Stimulated activated CD8-positive, alpha-beta memory T cell treated with anti-CD3 and anti-CD28 coated beads, Interleukin-15, amount 100 ng/mL, for 1 hour (primary cell): ENCODE measurements around the gene SUFU.

Source experiments
- DNase-seq: peaks from one replicate; pipeline ENCODE4 v3.0.0-alpha.2; 2020; ENCODE audit warnings: low read depth

Gene SUFU

GRCh38 chr10:102620138-102620590 is 116.4 kb downstream of the SUFU start:
- DNase-seq = no peak

- no peak for DNase-seq
Observed at GRCh38 chr10:102620591-102621442, 117.0 kb downstream of the SUFU start.

GRCh38 chr10:102621443-102622325 is 117.9 kb downstream of the SUFU start:
- DNase-seq = no peak

GRCh38 chr10:102624094-102624493 is 120.3 kb downstream of the SUFU start:
- no peak for DNase-seq

DNA sequence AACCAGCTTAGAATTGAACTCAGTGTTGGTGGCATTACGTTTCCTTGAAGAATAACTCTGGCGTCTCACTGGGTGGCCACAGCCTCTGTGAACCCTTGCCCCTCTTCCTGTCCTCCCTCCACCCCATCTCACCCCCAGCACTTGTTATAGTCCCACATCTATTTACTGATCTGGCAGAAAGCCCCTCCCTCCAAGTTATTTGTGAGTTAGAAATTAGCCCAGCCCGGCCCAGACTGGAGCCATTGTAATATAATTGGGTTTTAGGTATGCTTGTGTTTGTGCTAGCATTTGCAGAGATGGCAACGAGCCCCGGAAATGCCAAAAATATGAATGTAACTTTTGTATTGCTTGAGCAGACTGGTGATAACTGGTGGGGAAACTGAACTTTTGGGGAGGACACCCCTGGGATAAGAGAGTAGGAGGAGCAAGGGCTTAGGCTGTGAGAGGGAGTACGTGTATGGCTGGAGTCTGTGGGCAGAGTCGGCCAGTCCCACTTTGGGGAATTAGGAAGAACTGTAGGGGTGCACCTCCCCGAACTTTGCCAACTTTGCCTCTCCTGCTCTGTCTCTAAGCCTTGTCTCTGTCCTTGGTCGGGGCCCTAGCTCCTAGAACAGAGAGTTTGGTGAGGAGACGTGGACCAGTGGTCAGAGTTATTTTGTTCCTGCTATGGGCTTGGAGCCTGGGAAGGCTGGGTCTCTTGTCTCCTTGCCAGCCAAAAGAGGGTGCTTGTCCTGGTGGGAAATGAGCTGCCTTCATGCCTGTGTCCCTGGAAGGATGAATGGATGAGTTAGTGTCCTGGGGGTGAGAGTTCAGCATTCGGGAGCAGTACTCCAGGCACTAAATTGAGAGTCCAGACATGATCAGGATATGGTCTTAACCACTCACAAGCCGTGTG is 121.2 kb downstream of the SUFU start:
- no peak for DNase-seq

GRCh38 chr10:102626026-102626685 is 122.4 kb downstream of the SUFU start:
- no peak for DNase-seq

DNA sequence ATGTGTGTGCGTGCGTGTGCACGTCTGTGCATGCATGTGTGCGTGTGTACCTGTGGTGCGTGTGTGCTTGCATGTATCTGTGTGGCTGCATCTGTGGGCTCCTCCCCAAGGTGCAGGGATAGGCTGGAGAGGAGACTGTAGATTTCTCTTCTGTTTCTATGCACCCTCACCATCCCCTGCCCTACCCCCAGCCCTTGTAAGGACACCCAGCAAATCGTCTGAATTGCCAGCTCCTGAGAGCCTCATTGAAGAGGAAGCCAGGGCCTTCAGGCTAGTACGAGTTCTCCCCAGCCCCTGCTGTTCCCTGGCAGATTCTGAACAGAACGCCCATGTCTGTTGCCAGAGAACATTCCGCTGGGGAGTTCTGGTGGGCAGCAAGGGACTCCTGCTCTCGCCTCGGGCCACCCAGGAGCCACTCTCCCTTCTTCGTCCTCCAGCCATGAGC is 123.5 kb downstream of the SUFU start:
- DNase-seq = no peak

GRCh38 chr10:102627736-102628293 is 124.0 kb downstream of the SUFU start:
- DNase-seq = no peak

DNA sequence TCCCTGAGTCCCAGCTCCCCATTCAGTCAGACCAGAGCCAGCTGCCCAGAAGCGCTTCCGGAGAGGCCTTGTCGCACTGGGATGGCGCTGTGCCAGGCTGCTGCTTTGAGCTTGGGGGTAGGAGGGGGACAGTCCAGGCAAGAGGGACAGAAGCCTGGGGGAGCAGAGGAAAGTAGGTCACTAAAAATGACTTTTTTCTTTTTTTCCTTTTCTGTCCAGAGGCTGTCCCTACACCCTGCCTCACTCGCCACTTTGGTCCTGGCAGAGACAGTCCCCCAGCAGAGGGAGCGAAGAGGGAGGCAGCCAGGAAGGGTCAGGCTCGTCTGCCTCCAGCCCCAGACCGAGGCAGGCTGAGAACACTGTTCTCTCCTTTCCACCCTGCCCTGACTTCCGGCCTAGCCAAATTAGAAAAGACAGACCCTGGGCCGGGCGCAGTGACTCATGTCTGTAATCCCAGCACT is 124.7 kb downstream of the SUFU start:
- DNase-seq = no peak

DNA sequence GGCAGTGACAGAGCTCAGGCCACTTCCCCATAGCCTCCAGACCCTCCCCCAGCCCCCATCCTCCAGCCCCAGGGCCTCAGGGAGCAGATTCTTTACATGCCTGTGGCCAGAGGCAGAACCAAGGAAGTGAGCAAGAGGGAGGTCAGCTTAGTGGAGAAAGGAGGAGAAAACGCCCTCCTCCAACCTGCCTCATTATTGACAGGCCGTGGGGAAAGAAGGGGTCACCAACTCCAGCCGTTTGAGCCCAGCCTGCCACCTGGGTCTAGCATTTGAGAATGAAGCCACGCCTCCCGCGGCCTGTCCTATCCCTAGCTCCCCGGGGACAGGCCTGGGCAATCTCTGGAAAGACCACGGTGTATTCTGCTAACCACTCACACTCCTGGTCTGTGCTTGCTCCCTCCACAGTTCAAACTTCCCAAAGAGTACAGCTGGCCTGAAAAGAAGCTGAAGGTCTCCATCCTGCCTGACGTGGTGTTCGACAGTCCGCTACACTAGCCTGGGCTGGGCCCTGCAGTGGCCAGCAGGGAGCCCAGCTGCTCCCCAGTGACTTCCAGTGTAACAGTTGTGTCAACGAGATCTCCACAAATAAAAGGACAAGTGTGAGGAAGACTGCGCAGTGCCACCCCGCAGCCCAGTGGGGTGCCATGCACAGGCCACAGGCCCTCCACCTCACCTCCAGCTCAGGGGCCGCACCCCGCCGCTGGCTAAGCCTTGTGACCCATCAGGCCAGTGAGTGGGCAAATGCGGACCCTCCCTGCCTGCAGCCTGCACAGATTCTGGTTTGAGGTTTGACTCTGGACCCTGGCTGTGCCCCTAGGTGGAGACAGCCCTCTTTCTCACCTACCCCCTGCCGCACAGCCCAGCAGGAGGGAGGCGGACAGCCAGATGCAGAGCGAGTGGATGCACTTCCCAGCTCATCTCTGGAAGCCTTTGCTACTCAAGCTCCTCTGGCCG is 126.2 kb downstream of the SUFU start:
- no peak for DNase-seq

DNA sequence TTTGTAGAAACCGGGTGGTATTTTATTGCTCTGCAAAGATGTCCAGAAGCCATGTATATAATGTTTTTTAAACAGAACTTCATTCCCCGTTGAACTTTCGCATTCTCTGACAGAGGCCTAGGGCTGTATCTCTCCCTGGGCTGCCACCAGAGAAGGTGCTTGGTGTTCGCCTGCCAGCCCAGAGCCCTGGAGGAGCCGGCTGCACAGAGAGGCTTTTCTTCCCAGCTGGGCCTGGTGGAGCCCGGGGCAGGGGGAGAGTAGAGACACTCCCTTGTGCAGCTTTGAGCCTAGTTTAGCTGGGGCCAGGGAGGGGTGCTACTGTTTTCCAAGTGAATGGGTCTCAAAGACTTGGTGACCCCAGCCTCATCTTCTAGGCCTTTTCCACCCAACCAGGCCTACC is 126.9 kb downstream of the SUFU start:
- DNase-seq = no peak

DNA sequence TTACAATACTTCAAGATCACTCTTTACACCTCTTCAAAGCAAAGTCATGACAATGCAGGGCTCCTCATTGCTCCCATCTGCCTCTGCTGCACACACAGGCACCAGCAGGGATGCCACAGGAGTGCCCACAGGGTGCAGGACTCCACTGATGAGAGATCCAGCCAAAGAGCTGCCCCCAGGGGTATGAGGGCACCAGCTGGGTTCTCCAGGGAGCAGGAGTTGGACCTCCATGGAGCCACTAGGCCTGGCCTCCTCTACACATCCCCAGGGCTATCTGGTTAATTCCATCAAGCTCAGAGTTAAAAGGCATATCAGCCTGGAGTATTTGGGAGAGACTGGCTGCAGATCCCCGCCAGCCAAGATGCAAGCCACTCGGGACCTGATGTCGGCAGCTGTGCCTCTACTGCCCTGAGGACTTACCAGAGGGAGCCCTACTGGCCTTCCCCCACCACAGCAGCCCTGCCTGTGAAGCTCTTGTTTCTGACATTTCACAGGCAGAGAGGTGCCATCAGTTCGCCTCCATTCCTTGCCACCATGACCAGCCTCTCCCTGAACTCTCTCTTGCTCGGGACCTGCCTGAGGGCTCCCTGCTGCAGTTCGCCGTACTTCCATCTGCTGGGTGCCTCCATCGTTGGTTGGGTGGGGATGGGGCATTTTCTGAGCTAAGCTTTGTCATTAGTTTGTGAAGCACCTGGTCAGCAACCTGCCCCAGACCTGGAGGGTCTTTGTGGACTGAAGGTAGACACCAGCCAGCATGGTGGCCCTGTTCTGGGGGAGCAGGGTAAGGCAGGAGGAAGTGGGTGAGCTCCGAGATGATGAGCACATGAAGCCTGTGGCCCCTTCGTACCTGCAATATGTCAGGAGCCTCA is 128.0 kb downstream of the SUFU start:
- DNase-seq = no peak

GRCh38 chr10:102632394-102633111 is 128.8 kb downstream of the SUFU start:
- no peak for DNase-seq

DNA sequence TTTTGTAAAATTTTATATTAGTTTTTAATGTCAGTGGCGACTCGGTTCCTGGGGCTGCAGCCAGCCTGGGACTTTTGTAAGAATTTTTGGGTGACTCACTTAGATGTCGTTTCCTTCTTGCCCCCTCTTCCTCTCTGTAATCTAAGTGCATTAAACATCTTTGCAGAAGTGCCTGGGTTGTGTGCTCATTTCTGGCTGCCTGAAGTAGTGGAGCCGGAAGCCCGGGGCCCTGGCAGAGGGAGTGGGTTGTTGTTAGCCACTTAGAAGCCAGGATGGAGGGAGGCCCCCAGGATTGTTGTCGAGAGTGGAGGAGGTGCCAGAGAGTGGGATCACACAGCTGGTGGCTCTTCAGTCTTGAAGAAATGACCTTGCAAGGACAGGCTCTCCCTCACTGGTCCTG is 129.5 kb downstream of the SUFU start:
- no peak for DNase-seq

DNA sequence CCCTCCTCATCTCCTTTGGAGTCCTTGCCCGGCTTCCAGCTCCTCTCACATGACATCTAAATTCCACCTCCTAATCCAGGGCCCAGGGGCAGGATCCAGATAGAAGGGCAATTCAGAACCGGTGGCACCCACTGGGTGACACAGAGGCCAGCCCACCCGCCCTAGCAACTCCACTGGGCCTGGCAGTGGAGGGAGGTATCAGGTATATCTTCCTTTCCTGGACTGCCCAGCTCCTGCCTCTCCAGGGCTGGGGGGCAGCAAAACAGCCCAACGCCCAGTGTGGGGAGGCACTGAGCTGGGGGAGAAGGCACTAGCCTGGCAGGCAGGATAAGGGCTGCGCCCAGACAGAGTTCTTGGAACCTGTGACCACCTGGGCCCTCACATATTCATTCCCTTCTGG is 130.1 kb downstream of the SUFU start:
- no peak for DNase-seq

DNA sequence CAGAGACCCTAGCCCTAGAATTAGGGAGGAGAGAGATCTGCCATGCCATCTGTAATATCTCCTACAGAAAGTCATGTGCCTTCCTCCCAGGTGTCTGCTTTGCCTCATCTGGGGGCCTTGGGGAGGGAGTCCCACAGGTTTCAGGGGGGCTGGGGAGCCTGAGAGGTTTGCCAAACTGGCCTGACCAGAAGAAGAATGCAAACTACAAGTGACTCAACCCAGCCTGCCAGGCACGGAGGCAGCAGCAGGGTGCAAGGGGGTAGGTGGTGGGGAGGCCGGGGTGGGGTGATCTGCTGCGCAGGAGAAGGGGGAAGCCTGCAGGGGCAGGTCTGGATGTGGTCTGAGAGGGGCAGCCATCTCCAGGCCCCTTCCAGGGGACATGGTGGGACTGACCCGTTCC is 130.9 kb downstream of the SUFU start:
- DNase-seq = no peak

DNA sequence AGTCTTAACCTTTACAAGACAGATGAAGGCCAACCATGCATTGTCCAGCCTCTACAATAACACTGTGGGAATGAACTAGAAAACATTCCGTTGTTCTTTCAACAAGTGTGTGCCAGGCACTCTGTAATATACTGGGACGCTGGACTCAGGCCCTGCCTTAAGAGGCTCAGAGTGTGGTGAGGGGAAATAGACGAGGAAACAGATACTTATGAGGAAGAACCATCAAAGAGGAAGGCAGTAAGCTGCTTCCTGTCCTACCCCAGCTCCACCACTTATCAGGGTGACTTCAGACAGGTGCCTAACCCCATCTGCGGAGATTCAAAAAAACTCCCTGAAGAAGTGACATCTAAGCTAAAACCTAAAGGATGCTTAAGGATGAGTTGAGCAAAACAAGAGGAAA is 131.6 kb downstream of the SUFU start:
- DNase-seq = no peak

- DNase-seq = no peak
Observed at GRCh38 chr10:102639537-102639936, 135.8 kb downstream of the SUFU start.
